ENCODE results near the gene SLC38A3.

Gene SLC38A3

DNA sequence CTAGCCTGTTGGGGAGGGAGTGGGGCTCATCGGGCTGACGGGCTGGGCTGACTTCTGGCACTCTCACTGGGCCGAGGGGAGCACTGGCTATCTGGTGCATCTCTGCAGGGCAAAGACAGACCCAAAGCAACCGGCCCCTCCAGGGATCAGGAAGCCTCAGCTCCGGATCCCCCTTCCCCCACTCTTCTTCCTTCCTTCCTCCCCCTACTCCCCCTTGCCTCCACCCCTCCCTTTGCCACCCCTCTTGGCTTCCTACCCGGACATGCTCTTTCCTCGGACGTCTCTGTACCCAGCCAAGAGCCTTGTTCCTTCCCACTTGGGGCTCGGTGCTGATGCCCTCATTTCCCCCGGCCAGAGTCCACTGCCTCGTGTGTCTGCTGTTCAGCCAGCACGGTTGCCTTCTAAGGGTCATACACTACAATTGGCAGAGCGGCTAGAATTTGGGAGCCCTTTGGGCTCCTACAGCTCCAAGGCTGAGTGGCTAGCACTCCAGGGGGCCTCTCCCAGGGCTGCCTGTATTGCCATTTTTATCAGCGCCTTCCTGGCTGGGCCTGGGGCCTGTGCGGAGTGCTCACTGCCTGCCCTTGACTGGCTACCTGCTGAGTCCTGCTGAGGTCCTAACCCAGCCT, 39.0 kb upstream of the SLC38A3 start:
- H3K4me3 ChIP-seq (replicated peaks; ENCODE audit: low read depth, low read length) = no peak overlapping the region
- no peak for DNase-seq (ENCODE audit: low read depth)
- TF ChIP-seq, protein P1, sequence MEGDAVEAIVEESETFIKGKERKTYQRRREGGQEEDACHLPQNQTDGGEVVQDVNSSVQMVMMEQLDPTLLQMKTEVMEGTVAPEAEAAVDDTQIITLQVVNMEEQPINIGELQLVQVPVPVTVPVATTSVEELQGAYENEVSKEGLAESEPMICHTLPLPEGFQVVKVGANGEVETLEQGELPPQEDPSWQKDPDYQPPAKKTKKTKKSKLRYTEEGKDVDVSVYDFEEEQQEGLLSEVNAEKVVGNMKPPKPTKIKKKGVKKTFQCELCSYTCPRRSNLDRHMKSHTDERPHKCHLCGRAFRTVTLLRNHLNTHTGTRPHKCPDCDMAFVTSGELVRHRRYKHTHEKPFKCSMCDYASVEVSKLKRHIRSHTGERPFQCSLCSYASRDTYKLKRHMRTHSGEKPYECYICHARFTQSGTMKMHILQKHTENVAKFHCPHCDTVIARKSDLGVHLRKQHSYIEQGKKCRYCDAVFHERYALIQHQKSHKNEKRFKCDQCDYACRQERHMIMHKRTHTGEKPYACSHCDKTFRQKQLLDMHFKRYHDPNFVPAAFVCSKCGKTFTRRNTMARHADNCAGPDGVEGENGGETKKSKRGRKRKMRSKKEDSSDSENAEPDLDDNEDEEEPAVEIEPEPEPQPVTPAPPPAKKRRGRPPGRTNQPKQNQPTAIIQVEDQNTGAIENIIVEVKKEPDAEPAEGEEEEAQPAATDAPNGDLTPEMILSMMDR (IDR thresholded peaks at IDR 0.05; ENCODE audit: low read length, missing control alignments) = no peak

DNA sequence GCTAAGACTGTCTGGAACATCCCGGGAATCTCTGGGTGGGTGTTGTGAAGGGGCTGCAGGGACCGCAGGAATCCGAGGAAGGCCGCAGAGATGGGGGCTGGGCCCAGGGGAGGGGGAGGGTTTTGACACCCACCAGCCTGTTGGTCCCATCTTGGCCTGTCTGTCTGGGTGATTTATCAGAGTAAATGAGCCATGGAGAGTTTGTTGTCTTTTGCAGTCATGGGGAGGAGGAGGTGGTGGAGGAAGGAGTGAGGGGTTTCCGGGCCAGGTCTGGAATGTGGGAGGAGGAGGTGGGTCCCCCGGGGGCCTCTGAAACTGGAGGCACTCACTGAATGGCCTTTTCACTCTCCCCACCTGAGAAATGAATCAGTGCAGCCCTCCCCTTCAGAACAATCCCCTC, 38.5 kb upstream of the SLC38A3 start:
- TF ChIP-seq, protein P1 (IDR thresholded peaks at IDR 0.05; ENCODE audit: low read length, missing control alignments) = no peak
- no peak overlapping the region for H3K4me3 ChIP-seq (replicated peaks; ENCODE audit: low read depth, low read length)
- no peak for DNase-seq (ENCODE audit: low read depth)

DNA sequence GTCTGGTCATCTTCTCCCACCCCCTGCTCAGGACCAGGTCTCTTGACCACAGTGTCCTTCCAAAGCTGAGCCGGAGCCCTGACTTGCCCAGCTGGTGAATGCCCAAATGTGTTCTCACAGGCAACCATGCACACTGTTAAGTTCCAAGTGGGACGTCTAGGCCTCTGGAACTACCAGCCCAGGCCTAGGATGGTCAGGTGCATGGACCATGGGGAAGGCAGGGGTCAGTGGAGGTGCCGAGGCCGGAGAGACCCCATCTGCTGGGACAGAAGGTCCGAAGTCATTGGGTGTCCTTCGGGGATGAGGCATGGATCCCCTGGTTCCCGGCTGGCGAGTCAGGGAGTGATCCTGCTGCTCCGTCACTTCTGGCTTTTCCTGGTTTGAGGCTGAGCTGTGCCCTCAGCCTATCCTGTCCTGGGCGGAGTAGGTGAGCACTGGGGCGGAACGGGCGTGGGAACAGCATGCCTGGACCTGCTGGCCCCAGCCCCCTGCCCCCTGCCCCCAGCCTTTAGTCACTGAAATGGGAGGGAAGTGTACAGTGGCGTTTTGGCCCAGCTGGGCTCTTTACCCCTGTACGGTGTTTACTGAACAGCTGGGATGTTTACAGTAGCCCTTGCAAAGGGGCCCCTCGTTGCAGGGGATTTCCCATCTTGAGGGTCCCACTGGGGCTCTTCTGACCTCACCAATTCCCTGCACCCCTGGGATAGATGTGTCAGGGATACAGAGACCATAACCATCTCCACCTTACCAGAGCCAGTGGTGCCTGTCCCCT, 37.8 kb upstream of the SLC38A3 start:
- no peak overlapping the region for H3K4me3 ChIP-seq (replicated peaks; ENCODE audit: low read depth, low read length)
- DNase-seq (ENCODE audit: low read depth) = no peak
- TF ChIP-seq, protein P1 (IDR thresholded peaks at IDR 0.05; ENCODE audit: low read length, missing control alignments) = no peak

DNA sequence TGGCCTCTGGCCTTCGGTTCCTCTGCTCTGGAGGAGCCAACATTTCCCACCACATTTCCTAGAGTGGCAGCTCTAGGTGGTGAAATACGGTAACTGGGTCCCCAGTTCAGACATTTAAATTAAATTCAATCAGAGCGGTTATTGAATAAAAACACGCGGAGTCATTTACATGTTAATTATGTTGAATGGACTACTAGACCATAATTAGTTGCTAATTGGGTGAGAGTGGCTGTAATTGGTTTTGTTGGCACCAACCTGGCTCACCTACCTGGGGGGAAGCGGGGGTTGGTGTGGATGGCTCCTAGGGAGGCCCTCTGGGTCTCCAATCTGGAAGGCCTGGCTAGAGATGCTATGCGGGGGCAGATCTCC, 37.2 kb upstream of the SLC38A3 start:
- no peak overlapping the region for H3K4me3 ChIP-seq (replicated peaks; ENCODE audit: low read depth, low read length)
- DNase-seq (ENCODE audit: low read depth) = no peak
- TF ChIP-seq, protein P1 (IDR thresholded peaks at IDR 0.05; ENCODE audit: low read length, missing control alignments) = no peak

DNA sequence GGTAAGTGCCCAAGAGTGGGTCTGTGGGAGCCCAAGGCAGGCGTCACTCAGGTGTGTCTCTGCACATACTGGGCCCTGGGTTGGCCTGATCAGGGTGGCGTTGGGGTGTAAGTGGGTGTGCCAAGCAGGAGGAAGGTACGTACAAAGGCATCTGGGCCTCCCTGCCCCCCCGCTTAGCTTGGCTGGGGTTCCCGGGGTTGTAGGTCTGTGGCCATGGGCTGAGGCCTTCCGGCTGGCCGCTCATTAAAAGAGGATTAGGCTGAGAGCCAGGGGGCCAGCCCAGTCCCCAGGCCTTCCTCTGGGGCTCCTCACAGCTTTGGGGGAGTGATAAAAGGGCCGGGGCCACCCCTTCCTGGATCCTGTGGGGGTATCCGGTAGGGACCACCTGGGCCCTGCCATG, 36.7 kb upstream of the SLC38A3 start:
- TF ChIP-seq, protein P1 (IDR thresholded peaks at IDR 0.05; ENCODE audit: low read length, missing control alignments) = no peak

DNA sequence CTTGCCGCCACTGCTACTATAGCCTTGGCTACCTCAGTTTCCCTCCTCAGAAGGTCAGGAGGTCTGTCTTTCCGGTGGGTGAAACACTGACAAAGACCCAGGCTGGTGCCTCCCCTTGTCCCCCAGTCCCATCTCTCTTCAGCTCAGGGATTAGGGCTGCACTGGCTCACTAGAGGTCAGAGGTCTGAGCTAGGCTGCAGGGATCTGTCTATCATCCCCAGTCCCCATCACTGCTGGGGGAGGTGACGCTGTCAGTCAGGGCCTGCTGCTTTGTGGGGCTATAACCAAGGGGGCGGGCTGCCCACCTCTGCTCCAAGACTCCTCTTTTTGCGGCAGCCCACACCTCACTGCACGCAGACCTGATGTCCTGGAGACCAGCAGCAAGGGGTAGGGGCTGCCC, 36.3 kb upstream of the SLC38A3 start:
- TF ChIP-seq, protein P1 (IDR thresholded peaks at IDR 0.05; ENCODE audit: low read length, missing control alignments) = no peak
- DNase-seq (ENCODE audit: low read depth) = no peak
- H3K4me3 ChIP-seq (replicated peaks; ENCODE audit: low read depth, low read length) = no peak overlapping the region

More for the DNA sequence above, 36.7 kb upstream of the SLC38A3 start:
- DNase-seq (ENCODE audit: low read depth) = no peak
- H3K4me3 ChIP-seq (replicated peaks; ENCODE audit: low read depth, low read length) = no peak overlapping the region
